Testis (tissue), 3 donors: ENCODE measurements around the gene HSPA1B. TPM values are rescaled to one million over a fixed set of nuclear protein-coding genes. Genes with fewer than 3 reads are reported as not detected.
A peak's percentile ranks its signal among the peaks of the same experiment; 100 is the strongest.
"Not testable (repeated sequence)": the region's sequence is repeated elsewhere in the genome, so short reads cannot be mapped to it uniquely, and the experiment has no call there.

ENCODE experiments used
- DNase-seq: peaks from one replicate; pipeline ENCODE4 v3.0.0-alpha.2; 2019
- H3K27ac ChIP-seq, 2 donors: fragments of 200-600 bp; sonication (generic); one replicate each; pipeline ENCODE4 v1.5.1; 2019
- H3K27me3 ChIP-seq: fragments of 200-600 bp; sonication (generic); one replicate; pipeline ENCODE4 v1.5.1; 2019
- H3K36me3 ChIP-seq: fragments of 200-600 bp; sonication (generic); one replicate; pipeline ENCODE4 v1.5.1; 2017; ENCODE audit warnings: low read depth; ENCODE audit errors: missing control alignments
- H3K4me1 ChIP-seq: fragments of 200-600 bp; sonication (generic); one replicate; pipeline ENCODE4 v1.5.1; 2019
- H3K4me3 ChIP-seq, 2 donors: fragments of 200-600 bp; sonication (generic); one replicate each; pipeline ENCODE4 v1.5.1; 2017 to 2019
- H3K9me3 ChIP-seq: fragments of 200-600 bp; sonication (generic); one replicate; pipeline ENCODE4 v1.5.1; 2017
- POLR2A ChIP-seq: fragments of 450-650 bp; IDR thresholded peaks from one replicate; pipeline ENCODE4 v1.6.1; 2017; ENCODE audit warnings: antibody characterized with exemption, mild to moderate bottlenecking, moderate library complexity
- WGBS, 2 donors: methylation state at CpG; one replicate each; pipeline ENCODE4 v1.1.5; 2018; 5-methylcytosine and 5-hydroxymethylcytosine counted together
- intact Hi-C: fragments of 100-400 bp; cut with DNase I; formaldehyde crosslinking; loops from one replicate; pipeline ENCODE4 v1.15.1; 2023; ENCODE audit warnings: low total_unique reads
- polyA plus RNA-seq: library from polyadenylated mRNA; stranded (reverse); fragments of 350-450 nt; fragmentation: Illumina TruSeq; extraction: RNeasy Lipid Tissue Mini Kit (QIAGEN cat#74804); gene quantifications from one replicate; pipeline ENCODE4 v1.2.3, GENCODE V29; 2014; ENCODE audit warnings: low read depth, low replicate concordance; ENCODE audit not compliant: insufficient read depth
- total RNA-seq, 2 donors: library from RNA; depleted of rRNA; stranded (reverse); fragments of >200 nt; gene quantifications; one replicate each; pipeline ENCODE4 v1.2.3, GENCODE V29; 2016
- TF ChIP-seq, protein P1 (sequence below), 3 experiments: fragments of 450-650 bp in 2 of 3; fragments of 200-600 bp in 1 of 3; sonication (generic) in 1 of 3; IDR thresholded peaks; one replicate each; pipeline ENCODE4 v1.5.1; 2016 to 2019; ENCODE audit warnings: antibody characterized with exemption in 3 of 3, mild to moderate bottlenecking in 2 of 3, moderate library complexity in 1 of 3

HSPA1B gene
- total and polyA plus RNA-seq, 3 donors from 2014 or later, result 127 to 204 (median 167) TPM

GRCh38 chr6:31811645-31812044, 15.9 kb upstream of the HSPA1B start:
- intact Hi-C loops, result no loop called here
- Histone ChIP-seq H3K27ac (no peak overlapping the region), H3K9me3 (no peaks in the 10 kb centered on the region), H3K36me3 (no peaks in the 10 kb centered on the region), H3K4me1 (peaks cover 12% of the 10 kb centered on the region), H3K4me3 (no peak overlapping the region), H3K27me3 (no peaks in the 10 kb centered on the region)
- 92 to 96% methylated on average over 12 of the region's 12 CpGs for WGBS, 2 donors
- DNase-seq, result no peak
- TF ChIP-seq, protein P1, sequence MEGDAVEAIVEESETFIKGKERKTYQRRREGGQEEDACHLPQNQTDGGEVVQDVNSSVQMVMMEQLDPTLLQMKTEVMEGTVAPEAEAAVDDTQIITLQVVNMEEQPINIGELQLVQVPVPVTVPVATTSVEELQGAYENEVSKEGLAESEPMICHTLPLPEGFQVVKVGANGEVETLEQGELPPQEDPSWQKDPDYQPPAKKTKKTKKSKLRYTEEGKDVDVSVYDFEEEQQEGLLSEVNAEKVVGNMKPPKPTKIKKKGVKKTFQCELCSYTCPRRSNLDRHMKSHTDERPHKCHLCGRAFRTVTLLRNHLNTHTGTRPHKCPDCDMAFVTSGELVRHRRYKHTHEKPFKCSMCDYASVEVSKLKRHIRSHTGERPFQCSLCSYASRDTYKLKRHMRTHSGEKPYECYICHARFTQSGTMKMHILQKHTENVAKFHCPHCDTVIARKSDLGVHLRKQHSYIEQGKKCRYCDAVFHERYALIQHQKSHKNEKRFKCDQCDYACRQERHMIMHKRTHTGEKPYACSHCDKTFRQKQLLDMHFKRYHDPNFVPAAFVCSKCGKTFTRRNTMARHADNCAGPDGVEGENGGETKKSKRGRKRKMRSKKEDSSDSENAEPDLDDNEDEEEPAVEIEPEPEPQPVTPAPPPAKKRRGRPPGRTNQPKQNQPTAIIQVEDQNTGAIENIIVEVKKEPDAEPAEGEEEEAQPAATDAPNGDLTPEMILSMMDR (IDR thresholded peaks at IDR 0.05), result no peak
- no peak for TF ChIP-seq POLR2A

GRCh38 chr6:31813465-31813849, 14.1 kb upstream of the HSPA1B start:
- H3K4me3 ChIP-seq, result peak overlapping the region in 1 of 2 donors; percentile 70
- no peaks in the 10 kb centered on the region for H3K27me3 ChIP-seq
- intact Hi-C loops, result no loop called here
- peaks cover 9% of the 10 kb centered on the region for H3K4me1 ChIP-seq
- no peaks in the 10 kb centered on the region for H3K36me3 ChIP-seq
- H3K9me3 ChIP-seq, result no peaks in the 10 kb centered on the region
- no peak for TF ChIP-seq POLR2A
- TF ChIP-seq, protein P1 (IDR thresholded peaks at IDR 0.05), result no peak
- no peak for DNase-seq
- peak overlapping the region; percentile 98 to 100 for H3K27ac ChIP-seq
- 69 to 79% methylated on average over 7 of the region's 7 CpGs for WGBS, 2 donors

- H3K27ac ChIP-seq, result peak overlapping the region; percentile 98 to 100
- H3K4me3 ChIP-seq, result peak overlapping the region; percentile 39 to 70
- peak; percentile 97 for DNase-seq
- H3K9me3 ChIP-seq, result no peaks in the 10 kb centered on the region
- intact Hi-C loops, result no loop called here
- peaks cover 12% of the 10 kb centered on the region for H3K4me1 ChIP-seq
- TF ChIP-seq, protein P1 (IDR thresholded peaks at IDR 0.05), result no peak
- TF ChIP-seq POLR2A, result peak; percentile 57
- H3K27me3 ChIP-seq, result no peaks in the 10 kb centered on the region
- H3K36me3 ChIP-seq, result no peaks in the 10 kb centered on the region
- WGBS, 2 donors, result 0% methylated on average over 13 of the region's 13 CpGs
Observed at GRCh38 chr6:31814677-31815024, 12.9 kb upstream of the HSPA1B start.

- Histone ChIP-seq H3K27ac (peak within 1 kb of the TSS; percentile 98 to 100), H3K36me3 (no peaks in the 10 kb centered on the region)
- 0 to 1% methylated on average over 14 to 52 of the region's 56 CpGs for WGBS, 2 donors
Observed at GRCh38 chr6:31815025-31815838, 12.3 kb upstream of the HSPA1B start, which contains the start of the genes HSPA1A and HSPA1L. Gene HSPA1A (plus strand): TSS chr6:31815543. CDS start chr6:31815757, 214 bp downstream. Gene HSPA1L (minus strand): TSS chr6:31815283. CDS start chr6:31811972, 3,311 bp downstream.

GRCh38 chr6:31817133-31817928, 10.2 kb upstream of the HSPA1B start:
- 57 to 64% methylated on average over 12 to 16 of the region's 37 CpGs for WGBS, 2 donors
- H3K9me3 ChIP-seq, intact Hi-C loops, H3K27me3 ChIP-seq, H3K36me3 ChIP-seq, DNase-seq: not testable (repeated sequence)
- H3K4me3 ChIP-seq, result peak overlapping the region in 1 of 2 donors; percentile 2
- peak overlapping the region in 1 of 2 donors; percentile 71 for H3K27ac ChIP-seq
- H3K4me1 ChIP-seq, result peaks cover 20% of the 10 kb centered on the region

More at GRCh38 chr6:31815025-31815838, 12.3 kb upstream of the HSPA1B start, which contains the start of the genes HSPA1A and HSPA1L:
- Histone ChIP-seq H3K27me3 (no peaks in the 10 kb centered on the region), H3K4me1 (peaks cover 12% of the 10 kb centered on the region), H3K9me3 (no peaks in the 10 kb centered on the region), H3K4me3 (peak within 1 kb of the TSS; percentile 39 to 70)
- TF ChIP-seq POLR2A, result peak; percentile 100
- TF ChIP-seq, protein P1 (IDR thresholded peaks at IDR 0.05), result no peak
- DNase-seq, result peak; percentile 95
- intact Hi-C loops, result no loop called here

GRCh38 chr6:31817929-31818511, 9.5 kb upstream of the HSPA1B start:
- DNase-seq, H3K27me3 ChIP-seq, intact Hi-C loops, H3K36me3 ChIP-seq, H3K9me3 ChIP-seq: not testable (repeated sequence)
- H3K4me1 ChIP-seq, result peaks cover 25% of the 10 kb centered on the region
- peak overlapping the region in 1 of 2 donors; percentile 2 for H3K4me3 ChIP-seq
- 75 to 77% methylated on average over 8 of the region's 8 CpGs for WGBS, 2 donors
- peak overlapping the region; percentile 28 to 71 for H3K27ac ChIP-seq
